ENCODE results near the gene FAM114A2. TPM values are rescaled to one million over a fixed set of nuclear protein-coding genes. Genes with fewer than 3 reads are reported as not detected.

The FAM114A2 gene
- polyA plus RNA-seq, 5 donors = 23.8 to 41.1 (median 34.6) TPM

- DNase-seq = no peak
Observed at GRCh38 chr5:153952057-153952456, 86.7 kb downstream of the FAM114A2 start.

GRCh38 chr5:153941265-153941664 is 97.4 kb downstream of the FAM114A2 start:
- DNase-seq = no peak

Other genes starting within 250 kb of the FAM114A2 start
- 10 to 100 TPM; 21.0 to 43.2 (median 40.2) TPM for gene MFAP3, start 57 bp upstream of the FAM114A2 start, polyA plus RNA-seq (ENCODE audit: insufficient read depth in 1 of 5, insufficient read length in 5 of 5, low replicate concordance in 1 of 5)
- gene GALNT10, start 151.8 kb upstream of the FAM114A2 start, polyA plus RNA-seq (ENCODE audit: insufficient read depth in 1 of 5, insufficient read length in 5 of 5, low replicate concordance in 1 of 5) = 10 to 100 TPM; 17.0 to 27.0 (median 23.5) TPM

Measured in right lung (tissue), 5 donors.